Pons (tissue), 1 donor: ENCODE measurements around the gene RRP8.

ENCODE experiments used
- DNase-seq: peaks from one replicate; pipeline ENCODE4 v3.0.0-alpha.2; 2016; ENCODE audit warnings: low spot score

The RRP8 gene

GRCh38 chr11:6617315-6617781, 13.9 kb upstream of the RRP8 start:
- DNase-seq = no peak

- no peak for DNase-seq
Observed at GRCh38 chr11:6616596-6617250, 13.3 kb upstream of the RRP8 start.

GRCh38 chr11:6615882-6616585, 12.6 kb upstream of the RRP8 start:
- DNase-seq = no peak

- DNase-seq = no peak
Observed at GRCh38 chr11:6615046-6615445, 11.6 kb upstream of the RRP8 start.

- no peak for DNase-seq
Observed at GRCh38 chr11:6614446-6614845, 11.0 kb upstream of the RRP8 start.

GRCh38 chr11:6613496-6613895, 10.1 kb upstream of the RRP8 start:
- no peak for DNase-seq

GRCh38 chr11:6612213-6613041, 9.0 kb upstream of the RRP8 start, which contains the start of gene TAF10:
TAF10 (minus strand) TSS chr11:6612216; CDS start chr11:6612189, 27 bp downstream.
- peak; percentile 92 for DNase-seq

- no peak for DNase-seq
Observed at GRCh38 chr11:6611963-6612212, 8.5 kb upstream of the RRP8 start.

- no peak for DNase-seq
Observed at GRCh38 chr11:6611092-6611962, 7.9 kb upstream of the RRP8 start.

- DNase-seq = no peak
Observed at GRCh38 chr11:6610591-6610990, 7.2 kb upstream of the RRP8 start.

GRCh38 chr11:6609502-6610015, 6.1 kb upstream of the RRP8 start:
- no peak for DNase-seq

- no peak for DNase-seq
Observed at GRCh38 chr11:6608726-6609501, 5.5 kb upstream of the RRP8 start.

GRCh38 chr11:6608011-6608410, 4.6 kb upstream of the RRP8 start:
- no peak for DNase-seq

- DNase-seq = no peak
Observed at GRCh38 chr11:6607190-6607795, 3.9 kb upstream of the RRP8 start.

- DNase-seq = peak; percentile 83
Observed at GRCh38 chr11:6606471-6607189, 3.2 kb upstream of the RRP8 start.

GRCh38 chr11:6604790-6605189, 1.4 kb upstream of the RRP8 start:
- DNase-seq = no peak

GRCh38 chr11:6604081-6604626, 738 bp upstream of the RRP8 start:
- DNase-seq = peak; percentile 85

- no peak for DNase-seq
Observed at GRCh38 chr11:6602096-6602940, 1.1 kb downstream of the RRP8 start.

GRCh38 chr11:6601041-6601461, 2.4 kb downstream of the RRP8 start:
- DNase-seq = no peak
